ENCODE data around the gene ZNF780A. TPM values are rescaled to one million over a fixed set of nuclear protein-coding genes. Genes with fewer than 3 reads are reported as not detected.

ZNF780A gene
- total RNA-seq, 4 donors from 2014 or later, result 9.4 to 22.1 (median 15.5) TPM

DNA sequence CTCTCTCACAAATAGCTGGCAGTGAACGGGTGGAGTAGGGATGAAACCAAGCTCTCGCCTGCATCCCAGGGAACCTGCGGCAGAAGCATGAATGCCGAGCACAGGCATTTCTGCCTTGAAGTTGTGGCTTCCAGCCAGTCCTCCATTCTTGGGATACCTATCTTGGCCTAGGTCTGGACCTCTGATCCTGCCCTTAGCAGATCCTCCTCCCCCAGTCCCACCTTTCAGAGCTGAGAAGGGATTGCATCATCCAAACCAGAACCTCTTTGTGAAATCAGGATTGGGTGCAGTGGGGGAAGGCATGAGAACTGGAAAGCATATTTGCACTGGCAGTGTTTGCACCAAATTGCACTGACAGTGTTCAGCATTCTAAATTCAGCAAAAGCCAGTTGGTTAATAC lies 5.8 kb downstream of the ZNF780A start:
- Histone ChIP-seq H3K4me3 (no peak overlapping the region), H3K27me3 (no peaks in the 10 kb centered on the region), H3K36me3 (peaks cover 6 to 51% of the 10 kb centered on the region in 2 donors), H3K9me3 (no peaks in the 10 kb centered on the region), H3K4me1 (peaks cover 0 to 19% (median 0%) of the 10 kb centered on the region in 3 donors), H3K27ac (no peak overlapping the region)
- 40 to 100% methylated on average over 1 of the region's 4 CpGs for WGBS, 2 donors (ENCODE audit: low coverage in 1 of 2)
- ATAC-seq, result no peak
- no peak for TF ChIP-seq POLR2AphosphoS5 (IDR thresholded peaks at IDR 0.05)
- TF ChIP-seq EP300 (IDR thresholded peaks at IDR 0.05), result no peak
- TF ChIP-seq, protein P1, sequence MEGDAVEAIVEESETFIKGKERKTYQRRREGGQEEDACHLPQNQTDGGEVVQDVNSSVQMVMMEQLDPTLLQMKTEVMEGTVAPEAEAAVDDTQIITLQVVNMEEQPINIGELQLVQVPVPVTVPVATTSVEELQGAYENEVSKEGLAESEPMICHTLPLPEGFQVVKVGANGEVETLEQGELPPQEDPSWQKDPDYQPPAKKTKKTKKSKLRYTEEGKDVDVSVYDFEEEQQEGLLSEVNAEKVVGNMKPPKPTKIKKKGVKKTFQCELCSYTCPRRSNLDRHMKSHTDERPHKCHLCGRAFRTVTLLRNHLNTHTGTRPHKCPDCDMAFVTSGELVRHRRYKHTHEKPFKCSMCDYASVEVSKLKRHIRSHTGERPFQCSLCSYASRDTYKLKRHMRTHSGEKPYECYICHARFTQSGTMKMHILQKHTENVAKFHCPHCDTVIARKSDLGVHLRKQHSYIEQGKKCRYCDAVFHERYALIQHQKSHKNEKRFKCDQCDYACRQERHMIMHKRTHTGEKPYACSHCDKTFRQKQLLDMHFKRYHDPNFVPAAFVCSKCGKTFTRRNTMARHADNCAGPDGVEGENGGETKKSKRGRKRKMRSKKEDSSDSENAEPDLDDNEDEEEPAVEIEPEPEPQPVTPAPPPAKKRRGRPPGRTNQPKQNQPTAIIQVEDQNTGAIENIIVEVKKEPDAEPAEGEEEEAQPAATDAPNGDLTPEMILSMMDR (IDR thresholded peaks at IDR 0.05), result no peak
- no peak for TF ChIP-seq POLR2A (IDR thresholded peaks at IDR 0.05)

GRCh38 chr19:40081411-40081810 lies 9.3 kb downstream of the ZNF780A start:
- no peak overlapping the region for H3K4me3 ChIP-seq
- H3K27ac ChIP-seq, result no peak overlapping the region
- peaks cover 8 to 87% of the 10 kb centered on the region in 2 donors for H3K36me3 ChIP-seq
- peaks cover 0 to 22% (median 0%) of the 10 kb centered on the region in 3 donors for H3K9me3 ChIP-seq
- no peaks in the 10 kb centered on the region for H3K27me3 ChIP-seq
- no peak for ATAC-seq
- H3K4me1 ChIP-seq, result no peaks in the 10 kb centered on the region
- 75 to 100% methylated on average over 1 of the region's 1 CpG for WGBS, 2 donors (ENCODE audit: low coverage in 1 of 2)
- TF ChIP-seq, protein P1 (IDR thresholded peaks at IDR 0.05), result no peak
- no peak for TF ChIP-seq POLR2AphosphoS5 (IDR thresholded peaks at IDR 0.05)
- no peak for TF ChIP-seq EP300 (IDR thresholded peaks at IDR 0.05)
- TF ChIP-seq POLR2A (IDR thresholded peaks at IDR 0.05), result no peak

DNA sequence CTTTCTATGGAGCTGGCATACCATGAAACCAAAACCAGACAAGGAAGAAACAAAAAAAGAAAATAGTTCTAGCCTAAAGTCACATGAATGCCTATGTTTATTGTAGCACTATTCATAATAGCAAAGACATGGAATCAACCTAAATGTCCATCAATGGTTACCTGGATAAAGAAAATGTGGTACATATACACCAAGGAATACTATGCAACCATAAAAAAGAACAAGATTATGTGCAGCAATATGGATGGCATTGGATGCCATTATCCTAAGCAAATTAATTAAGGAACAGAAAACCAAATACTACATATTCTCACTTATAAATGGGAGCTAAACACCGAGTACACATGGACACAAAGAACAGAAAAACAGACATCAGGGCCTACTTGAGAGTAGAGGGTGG lies 10.5 kb downstream of the ZNF780A start:
- peaks cover 10 to 98% of the 10 kb centered on the region in 2 donors for H3K36me3 ChIP-seq
- ATAC-seq, result no peak
- TF ChIP-seq POLR2AphosphoS5 (IDR thresholded peaks at IDR 0.05) (no peak), POLR2A (IDR thresholded peaks at IDR 0.05) (no peak), EP300 (IDR thresholded peaks at IDR 0.05) (no peak)
- TF ChIP-seq, protein P1 (IDR thresholded peaks at IDR 0.05), result no peak
- H3K4me1 ChIP-seq, result no peaks in the 10 kb centered on the region
- peaks cover 0 to 28% (median 0%) of the 10 kb centered on the region in 3 donors for H3K9me3 ChIP-seq
- H3K4me3 ChIP-seq, result no peak overlapping the region
- no peaks in the 10 kb centered on the region for H3K27me3 ChIP-seq
- no peak overlapping the region for H3K27ac ChIP-seq
- WGBS, 2 donors (ENCODE audit: low coverage in 1 of 2), result 100% methylated on average over 1 of the region's 1 CpG

- Histone ChIP-seq H3K4me3 (no peak overlapping the region), H3K9me3 (peaks cover 0 to 47% (median 0%) of the 10 kb centered on the region in 3 donors), H3K4me1 (no peaks in the 10 kb centered on the region), H3K36me3 (peaks cover 22 to 100% of the 10 kb centered on the region in 2 donors), H3K27ac (no peak overlapping the region), H3K27me3 (no peaks in the 10 kb centered on the region)
- no peak for ATAC-seq
- no peak for TF ChIP-seq POLR2AphosphoS5 (IDR thresholded peaks at IDR 0.05)
- TF ChIP-seq, protein P1 (IDR thresholded peaks at IDR 0.05), result no peak
- no peak for TF ChIP-seq EP300 (IDR thresholded peaks at IDR 0.05)
- no peak for TF ChIP-seq POLR2A (IDR thresholded peaks at IDR 0.05)
- WGBS, 2 donors (ENCODE audit: low coverage in 1 of 2), result 94 to 100% methylated on average over 1 of the region's 1 CpG
These were observed 12.4 kb downstream of the ZNF780A start for GRCh38 chr19:40078377-40078776.

DNA sequence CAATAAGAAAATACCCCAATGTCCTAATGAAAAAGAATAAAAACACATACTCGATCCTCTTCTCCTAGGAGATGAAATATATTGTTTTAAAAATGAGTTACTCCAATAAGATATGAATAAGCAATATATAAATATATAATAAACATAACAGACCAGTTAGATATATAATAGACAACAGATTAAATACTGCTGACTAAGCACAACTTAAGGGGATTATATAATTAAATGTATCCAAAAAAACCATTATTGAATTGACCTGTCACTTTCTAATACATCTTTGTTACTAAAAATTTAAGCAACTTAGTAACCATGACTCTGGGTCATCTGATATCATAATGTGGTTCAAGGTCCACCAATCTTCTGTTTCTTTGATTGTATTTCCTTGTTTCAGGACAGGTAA lies 20.7 kb downstream of the ZNF780A start:
- 91 to 93% methylated on average over 1 of the region's 1 CpG for WGBS, 2 donors (ENCODE audit: low coverage in 1 of 2)
- Histone ChIP-seq H3K4me3 (no peak overlapping the region), H3K36me3 (peaks cover 10 to 27% of the 10 kb centered on the region in 2 donors), H3K4me1 (no peaks in the 10 kb centered on the region), H3K27ac (no peak overlapping the region), H3K9me3 (peaks cover 0 to 20% (median 0%) of the 10 kb centered on the region in 3 donors), H3K27me3 (no peaks in the 10 kb centered on the region)
- no peak for ATAC-seq
- TF ChIP-seq EP300 (IDR thresholded peaks at IDR 0.05), result no peak
- TF ChIP-seq, protein P1 (IDR thresholded peaks at IDR 0.05), result no peak
- TF ChIP-seq POLR2AphosphoS5 (IDR thresholded peaks at IDR 0.05), result no peak
- no peak for TF ChIP-seq POLR2A (IDR thresholded peaks at IDR 0.05)

Measured in gastroesophageal sphincter (tissue), 4 donors.